Measurements from ENCODE around the gene UBE2D4. TPM values are rescaled to one million over a fixed set of nuclear protein-coding genes. Genes with fewer than 3 reads are reported as not detected.
"Not testable (repeated sequence)": the region's sequence is repeated elsewhere in the genome, so short reads cannot be mapped to it uniquely, and the experiment has no call there.

UBE2D4 gene
- total RNA-seq (2014; rRNA removed; shearing (Covaris generic)): 14.3 and 23.9 TPM in 2 replicates

- DNase-seq (ENCODE audit: low spot score): peak; percentile 73
These were observed at the start of gene UBE2D4 for GRCh38 chr7:43925984-43926797. Gene UBE2D4, plus strand, starts transcription at chr7:43926436. Its CDS starts 97 bp downstream, at chr7:43926533.

DNA sequence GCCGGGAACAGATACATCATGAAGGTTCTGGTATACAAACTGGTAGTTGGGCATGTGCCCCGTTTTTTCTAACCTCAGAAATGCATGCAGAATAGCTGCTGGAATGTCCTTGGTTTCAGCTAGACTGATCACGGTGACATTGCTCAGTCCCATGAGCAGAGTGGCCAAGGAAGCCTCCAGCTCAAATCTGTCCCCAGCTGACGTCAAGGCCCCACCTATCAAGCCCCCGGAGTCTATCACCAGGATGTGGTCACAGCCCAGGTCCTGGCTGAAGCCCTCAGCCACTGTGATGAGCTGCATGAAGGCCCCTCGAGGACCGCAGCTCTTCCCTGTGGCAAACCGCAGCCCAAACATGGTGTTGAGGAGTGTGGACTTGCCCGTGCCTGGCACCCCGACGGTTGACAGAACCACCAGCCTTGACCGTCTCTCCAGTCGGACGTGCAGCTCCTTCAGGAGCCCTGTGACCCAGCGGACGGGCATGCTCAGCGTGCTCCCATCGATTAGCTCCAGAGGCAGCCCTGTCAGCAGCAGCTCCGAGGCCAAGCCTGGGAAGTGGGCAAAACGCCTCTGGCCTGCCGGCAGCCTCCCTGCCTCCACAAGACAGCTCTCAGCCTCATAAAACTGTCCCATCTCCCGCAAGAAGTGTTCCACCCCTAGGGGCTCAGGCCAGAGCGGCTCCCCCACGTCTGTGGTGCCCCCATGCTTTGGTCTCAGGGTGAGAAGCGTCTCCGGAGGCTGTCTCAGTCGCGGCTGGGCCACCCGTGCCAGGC is 49.1 kb upstream of the UBE2D4 start:
- DNase-seq (ENCODE audit: low spot score): no peak

DNA sequence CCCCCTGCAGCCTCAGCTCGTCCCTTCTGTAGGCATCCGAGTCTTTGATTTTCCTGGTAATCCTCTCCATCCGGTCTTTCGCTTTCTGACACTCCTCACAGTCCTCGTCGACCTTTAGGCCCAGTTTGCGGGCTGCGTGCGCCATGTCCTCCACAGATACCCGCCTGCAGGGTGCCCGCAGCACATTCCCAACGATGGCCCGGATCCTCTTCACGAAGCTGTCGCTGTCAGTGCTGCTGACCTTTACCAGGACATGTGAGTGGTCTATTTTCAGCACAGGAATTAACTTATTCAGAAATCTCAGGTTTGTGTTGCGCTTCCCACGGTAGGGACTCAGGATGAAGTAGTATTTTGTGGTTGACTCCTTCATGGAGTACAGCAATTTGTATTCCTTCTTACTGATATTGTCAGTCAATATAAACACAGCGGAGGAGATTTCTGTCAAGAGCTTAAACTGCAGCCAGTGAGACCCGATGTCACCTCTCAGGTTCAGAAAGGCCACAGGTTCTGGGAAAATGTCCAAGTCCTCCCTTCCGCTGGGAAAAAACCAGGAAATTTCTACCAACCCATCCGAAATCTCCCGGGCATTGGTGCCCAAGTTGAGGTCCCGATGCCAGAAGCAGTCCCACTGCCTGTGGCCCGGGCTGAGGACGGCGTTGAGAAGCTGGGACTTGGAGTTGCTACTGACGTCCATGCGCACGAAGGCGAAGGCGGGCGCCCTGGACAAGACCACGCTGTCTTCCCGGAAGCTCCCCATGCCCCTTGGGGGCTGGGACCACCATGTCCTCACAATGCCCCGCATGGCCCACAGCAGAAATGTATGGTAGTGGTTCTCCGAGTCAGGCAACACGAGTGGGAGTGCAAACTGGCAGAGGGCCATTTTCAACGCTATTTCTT is 48.0 kb upstream of the UBE2D4 start:
- DNase-seq (ENCODE audit: low spot score): no peak

GRCh38 chr7:43878867-43879266 is 47.4 kb upstream of the UBE2D4 start:
- DNase-seq (ENCODE audit: low spot score): no peak

DNA sequence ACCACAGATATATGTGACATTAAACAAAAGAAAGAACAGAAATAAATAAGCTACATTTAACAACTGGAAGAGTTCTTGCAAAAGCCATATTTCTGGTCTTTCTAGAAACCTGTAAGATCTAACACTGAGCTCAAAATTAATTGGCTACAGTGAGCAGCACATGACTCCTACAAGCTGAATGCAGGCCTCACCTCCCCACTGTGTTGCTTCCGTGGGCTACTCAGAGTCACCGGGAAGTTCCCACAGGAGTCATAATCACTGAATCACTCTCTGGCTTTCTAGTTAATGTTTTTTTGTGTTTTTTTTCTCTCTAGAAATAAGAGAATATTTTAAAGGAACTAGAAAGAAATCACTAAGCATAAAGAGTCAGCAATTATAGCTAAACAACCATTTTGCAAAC is 46.8 kb upstream of the UBE2D4 start:
- DNase-seq (ENCODE audit: low spot score): peak; percentile 71

DNA sequence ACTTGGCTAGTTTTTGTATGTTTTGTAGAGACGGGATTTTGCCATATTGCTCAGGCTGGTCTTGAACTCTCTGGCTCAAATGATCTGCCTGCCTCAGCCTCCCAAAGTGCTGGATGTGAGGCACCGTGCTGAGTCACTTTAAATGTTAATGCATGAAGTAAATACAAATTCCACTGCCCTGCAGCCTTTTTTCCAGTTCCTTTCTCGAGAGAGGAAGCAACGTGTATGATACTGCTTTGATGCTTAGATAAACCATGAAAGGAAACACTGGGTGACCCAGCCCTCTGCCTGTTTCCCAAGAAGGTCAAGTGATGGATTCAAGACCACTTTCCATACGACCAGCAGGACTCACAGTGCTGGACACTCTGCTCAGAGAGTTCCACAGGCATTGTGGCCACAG is 45.6 kb upstream of the UBE2D4 start:
- DNase-seq (ENCODE audit: low spot score): no peak

- DNase-seq (ENCODE audit: low spot score): no peak
These were observed 42.0 kb upstream of the UBE2D4 start for GRCh38 chr7:43884209-43884608.

DNA sequence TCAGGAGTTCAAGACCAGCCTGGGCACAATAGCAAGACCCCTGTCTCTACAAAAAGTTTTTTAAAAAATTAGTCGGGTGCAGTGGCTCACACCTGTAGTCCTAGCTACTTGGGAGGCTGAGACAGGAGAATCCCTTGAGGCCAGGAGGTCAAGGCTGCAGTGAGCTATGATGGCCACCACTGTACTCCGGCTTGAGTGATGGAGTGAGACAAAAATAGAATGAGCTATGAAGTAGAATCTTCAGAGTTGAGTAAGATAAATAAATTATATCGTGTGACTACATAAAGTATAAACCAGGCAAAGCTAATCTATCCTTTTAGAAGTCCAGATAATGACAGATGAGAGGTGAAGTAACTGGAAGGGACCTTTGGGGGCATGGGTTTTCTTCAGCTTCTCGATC is 41.6 kb upstream of the UBE2D4 start:
- DNase-seq (ENCODE audit: low spot score): no peak

DNA sequence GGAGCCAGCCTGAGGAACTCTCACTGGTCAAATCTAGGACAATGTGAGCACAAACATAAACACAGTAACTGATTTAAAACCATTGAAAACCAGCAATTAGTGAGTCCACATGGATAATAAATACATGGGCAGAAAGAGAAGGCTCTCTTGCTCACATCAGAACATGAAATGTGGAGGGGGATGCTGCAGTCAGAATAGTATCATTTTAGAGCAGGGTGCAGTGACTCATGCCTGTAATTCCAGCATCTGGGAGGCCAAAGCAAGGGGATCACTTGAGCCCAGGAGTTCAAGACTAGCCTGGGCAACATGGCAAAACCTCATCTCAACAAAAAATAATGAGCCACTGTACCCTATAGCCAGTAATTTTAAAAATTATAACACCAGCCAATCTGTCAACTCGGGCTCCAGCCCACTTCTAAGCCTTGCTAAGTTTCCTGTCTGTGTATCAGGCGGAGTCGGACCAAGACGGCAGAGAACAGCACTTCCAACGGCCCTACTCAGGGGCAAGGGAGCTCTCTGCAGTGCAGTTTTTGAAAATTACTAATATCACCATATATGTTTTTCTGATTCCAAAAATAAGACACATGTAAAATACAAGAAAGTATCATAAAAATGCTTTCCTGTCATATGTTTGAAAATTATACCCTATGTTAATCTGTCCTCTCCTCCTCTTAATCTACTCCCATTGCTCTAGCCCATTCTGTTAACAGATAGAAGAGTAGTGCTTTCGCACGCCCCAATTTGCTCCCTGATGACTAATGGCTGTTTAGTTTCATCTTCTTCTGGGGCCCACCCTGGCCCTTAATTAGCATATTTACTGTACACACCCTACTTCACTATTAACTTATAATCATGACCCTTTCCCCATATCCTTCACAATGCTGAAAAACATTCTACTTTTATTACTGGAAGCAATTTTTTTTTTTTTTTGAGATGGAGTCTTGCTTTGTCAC is 37.0 kb upstream of the UBE2D4 start:
- DNase-seq (ENCODE audit: low spot score): no peak

GRCh38 chr7:43890468-43890867 is 35.8 kb upstream of the UBE2D4 start:
- no peak for DNase-seq (ENCODE audit: low spot score)

- no peak for DNase-seq (ENCODE audit: low spot score)
These were observed 34.9 kb upstream of the UBE2D4 start for GRCh38 chr7:43891069-43891955.

DNA sequence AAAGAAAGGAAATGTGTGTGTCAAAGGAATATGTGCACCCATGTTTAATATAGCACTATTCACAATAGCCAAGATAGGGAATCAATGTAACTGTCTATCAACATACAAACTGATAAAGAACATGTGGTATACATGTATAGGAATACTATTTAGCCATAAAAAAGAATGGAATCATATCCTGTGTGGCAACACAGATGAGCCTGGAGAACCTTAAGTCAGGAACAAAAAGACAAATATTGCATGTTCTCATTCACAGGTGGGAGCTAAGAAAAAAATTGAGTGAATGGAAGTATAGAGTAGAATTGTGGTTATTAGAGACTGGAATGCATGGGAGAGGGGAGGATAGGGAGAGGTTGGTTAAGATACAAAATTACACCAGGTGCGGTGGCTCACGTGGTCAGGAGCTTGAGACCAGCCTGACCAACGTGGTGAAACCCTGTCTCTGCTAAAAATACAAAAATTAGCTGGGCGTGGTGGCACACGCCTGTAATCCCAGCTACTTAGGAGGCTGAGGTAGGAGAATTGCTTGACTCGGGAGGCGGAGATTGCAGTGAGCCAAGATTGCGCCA is 30.3 kb upstream of the UBE2D4 start:
- DNase-seq (ENCODE audit: low spot score): no peak

DNA sequence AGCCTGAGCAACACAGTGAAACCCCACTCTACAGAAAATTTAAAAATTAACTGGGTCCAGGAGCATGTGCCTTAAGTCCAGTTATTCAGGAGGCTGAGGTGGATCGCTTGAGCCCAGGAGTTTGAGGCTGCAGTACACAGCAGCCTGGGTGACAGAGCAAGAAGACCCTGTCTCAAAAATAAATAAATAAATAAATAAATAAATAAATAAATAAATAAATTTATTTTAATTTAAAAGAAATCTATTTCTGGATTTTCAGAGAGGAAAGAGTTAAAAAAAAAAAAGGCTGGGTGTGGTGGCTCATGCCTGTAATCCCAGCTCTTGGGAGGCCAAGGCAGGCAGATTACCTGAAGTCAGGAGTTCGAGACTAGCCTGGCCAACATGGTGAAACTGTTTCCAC is 27.7 kb upstream of the UBE2D4 start:
- DNase-seq (ENCODE audit: low spot score): not testable (repeated sequence)

DNA sequence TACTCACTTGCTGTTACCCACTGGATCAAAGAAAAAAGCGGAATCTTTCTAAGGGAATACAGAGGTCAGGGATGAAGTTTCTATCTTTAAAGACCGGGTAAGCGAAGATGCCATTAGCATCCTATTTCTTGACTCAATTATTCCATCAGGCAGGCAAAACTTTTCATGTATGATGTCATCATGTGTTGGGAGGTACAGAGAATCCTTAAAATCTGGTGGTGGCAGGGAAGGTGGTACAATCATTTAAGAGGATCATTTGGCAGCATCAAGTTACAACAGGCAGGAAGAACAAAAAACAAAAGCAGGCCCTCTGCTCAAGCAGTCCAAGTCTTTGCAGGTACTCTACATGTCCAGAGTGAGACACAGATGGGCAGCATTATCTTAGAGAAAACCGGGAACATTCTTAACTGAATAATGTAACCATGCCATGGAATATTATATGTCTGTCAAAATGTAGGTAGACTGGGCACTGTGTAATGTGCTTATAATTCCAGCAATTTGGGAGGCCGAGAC is 23.6 kb upstream of the UBE2D4 start:
- DNase-seq (ENCODE audit: low spot score): no peak

DNA sequence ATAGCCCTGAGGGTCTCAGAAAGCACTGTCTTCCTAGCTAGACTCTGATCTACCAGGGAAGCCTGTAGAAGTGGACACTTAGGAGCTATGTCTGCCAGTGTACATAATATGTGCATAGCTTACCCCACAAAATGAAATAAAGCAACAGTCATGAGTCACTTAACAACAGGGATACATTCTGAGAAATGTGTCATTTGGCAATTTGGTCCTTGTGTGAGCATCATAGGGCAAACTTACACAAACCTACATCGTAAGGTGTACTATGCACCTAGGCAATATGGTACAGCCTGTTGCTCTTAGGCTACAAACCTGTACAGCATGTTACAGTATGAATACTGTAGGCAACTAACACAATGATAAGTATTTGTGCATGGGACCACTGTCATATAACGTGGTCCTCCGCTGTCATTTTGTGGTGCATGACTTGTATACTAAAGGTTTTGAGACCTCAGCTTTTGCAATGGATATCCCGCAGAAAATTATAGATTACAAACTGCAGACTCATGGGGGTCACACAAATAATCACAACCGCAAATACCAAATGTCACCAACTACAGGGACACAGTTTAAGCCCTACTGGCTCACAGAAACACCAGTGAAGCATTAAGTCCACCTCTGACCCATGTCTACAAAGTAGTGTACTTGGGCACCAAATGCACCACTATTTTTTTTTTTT is 21.6 kb upstream of the UBE2D4 start:
- DNase-seq (ENCODE audit: low spot score): no peak

GRCh38 chr7:43905209-43905946 is 20.9 kb upstream of the UBE2D4 start:
- peak; percentile 24 for DNase-seq (ENCODE audit: low spot score)

DNA sequence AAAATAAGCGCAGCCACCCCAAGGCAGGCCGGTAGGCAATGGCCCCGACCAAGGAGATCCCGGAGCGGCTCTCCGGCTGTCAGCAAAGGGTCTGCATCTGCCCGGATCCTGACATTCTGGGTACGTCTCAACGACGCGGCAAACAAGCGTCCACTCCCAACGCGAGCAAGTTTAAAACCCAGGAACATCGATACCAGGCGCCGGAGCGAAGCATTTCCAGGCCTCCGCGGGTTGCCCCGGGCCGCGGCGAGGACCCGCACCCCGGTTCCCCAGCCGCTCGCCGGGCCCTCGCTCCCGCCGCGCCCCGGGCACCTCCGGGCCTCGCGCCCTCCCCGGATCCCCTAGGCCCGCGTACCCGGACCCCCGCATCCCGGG is 20.3 kb upstream of the UBE2D4 start:
- peak; percentile 17 for DNase-seq (ENCODE audit: low spot score)

Data from A172 (cell line).